ENCODE data around the gene TK2.
"Not testable (repeated sequence)": the region's sequence is repeated elsewhere in the genome, so short reads cannot be mapped to it uniquely, and the experiment has no call there.

Gene TK2

GRCh38 chr16:66569827-66570405 lies 20.0 kb upstream of the TK2 start:
- H3K27ac ChIP-seq = no peak overlapping the region

GRCh38 chr16:66569131-66569530 lies 19.2 kb upstream of the TK2 start:
- TF ChIP-seq CTCF (conservative IDR thresholded peaks at IDR 0.05) = no peak
- no peak overlapping the region for H3K27ac ChIP-seq

More at GRCh38 chr16:66569827-66570405, 20.0 kb upstream of the TK2 start:
- TF ChIP-seq CTCF (conservative IDR thresholded peaks at IDR 0.05) = no peak

GRCh38 chr16:66568355-66568754 lies 18.4 kb upstream of the TK2 start:
- TF ChIP-seq CTCF (conservative IDR thresholded peaks at IDR 0.05) = no peak
- no peak overlapping the region for H3K27ac ChIP-seq

GRCh38 chr16:66567270-66567669 lies 17.3 kb upstream of the TK2 start:
- not testable (repeated sequence) for H3K27ac ChIP-seq

- TF ChIP-seq CTCF (conservative IDR thresholded peaks at IDR 0.05) = no peak
- H3K27ac ChIP-seq = no peak within 1 kb of the TSS
Observed at GRCh38 chr16:66566051-66566901, 16.4 kb upstream of the TK2 start, which contains the start of gene CMTM1. Gene CMTM1, plus strand, starts transcription at chr16:66566439. Its CDS starts 75 bp downstream, at chr16:66566514.

GRCh38 chr16:66563574-66564334 lies 13.8 kb upstream of the TK2 start:
- no peak for TF ChIP-seq CTCF (conservative IDR thresholded peaks at IDR 0.05)
- H3K27ac ChIP-seq = no peak overlapping the region

GRCh38 chr16:66562986-66563385 lies 13.1 kb upstream of the TK2 start:
- no peak for TF ChIP-seq CTCF (conservative IDR thresholded peaks at IDR 0.05)
- no peak overlapping the region for H3K27ac ChIP-seq

Data from VCaP (cell line).